ENCODE measurements around the gene USP20.

The USP20 gene

GRCh38 chr9:129902740-129903134 lies 67.5 kb downstream of the USP20 start:
- TF ChIP-seq, protein P1, sequence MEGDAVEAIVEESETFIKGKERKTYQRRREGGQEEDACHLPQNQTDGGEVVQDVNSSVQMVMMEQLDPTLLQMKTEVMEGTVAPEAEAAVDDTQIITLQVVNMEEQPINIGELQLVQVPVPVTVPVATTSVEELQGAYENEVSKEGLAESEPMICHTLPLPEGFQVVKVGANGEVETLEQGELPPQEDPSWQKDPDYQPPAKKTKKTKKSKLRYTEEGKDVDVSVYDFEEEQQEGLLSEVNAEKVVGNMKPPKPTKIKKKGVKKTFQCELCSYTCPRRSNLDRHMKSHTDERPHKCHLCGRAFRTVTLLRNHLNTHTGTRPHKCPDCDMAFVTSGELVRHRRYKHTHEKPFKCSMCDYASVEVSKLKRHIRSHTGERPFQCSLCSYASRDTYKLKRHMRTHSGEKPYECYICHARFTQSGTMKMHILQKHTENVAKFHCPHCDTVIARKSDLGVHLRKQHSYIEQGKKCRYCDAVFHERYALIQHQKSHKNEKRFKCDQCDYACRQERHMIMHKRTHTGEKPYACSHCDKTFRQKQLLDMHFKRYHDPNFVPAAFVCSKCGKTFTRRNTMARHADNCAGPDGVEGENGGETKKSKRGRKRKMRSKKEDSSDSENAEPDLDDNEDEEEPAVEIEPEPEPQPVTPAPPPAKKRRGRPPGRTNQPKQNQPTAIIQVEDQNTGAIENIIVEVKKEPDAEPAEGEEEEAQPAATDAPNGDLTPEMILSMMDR (IDR thresholded peaks at IDR 0.05; ENCODE audit: extremely low read depth, insufficient read depth, missing control alignments), result no peak
- DNase-seq (ENCODE audit: low spot score), result no peak
- in situ Hi-C loops (cut with MboI; ENCODE audit: low pct_unique_long_range_greater_than_20kb, low sequenced_read_pairs, unreplicated experiment), result no loop called here

DNA sequence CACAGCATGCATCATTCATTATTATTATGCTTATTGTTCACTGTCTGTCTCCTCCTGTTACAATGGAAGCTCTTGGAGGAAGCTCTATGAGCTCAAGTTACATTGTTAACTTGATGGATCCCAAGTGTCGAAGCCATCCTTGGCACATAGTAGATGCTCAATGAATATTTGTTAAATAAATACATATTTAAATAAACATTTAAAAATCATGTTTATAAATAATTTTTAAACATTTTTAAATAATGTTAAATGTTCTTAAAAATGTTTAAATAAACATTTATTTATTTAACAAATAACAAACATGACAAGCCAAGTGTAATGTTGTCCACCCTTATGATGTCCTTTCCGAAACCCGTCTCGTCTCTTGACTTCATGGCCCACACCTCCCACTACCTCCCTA lies 69.5 kb downstream of the USP20 start:
- in situ Hi-C loops (cut with MboI; ENCODE audit: low pct_unique_long_range_greater_than_20kb, low sequenced_read_pairs, unreplicated experiment), result no loop called here
- TF ChIP-seq, protein P1 (IDR thresholded peaks at IDR 0.05; ENCODE audit: extremely low read depth, insufficient read depth, missing control alignments), result no peak
- DNase-seq (ENCODE audit: low spot score), result no peak

GRCh38 chr9:129906298-129906697 lies 71.0 kb downstream of the USP20 start:
- in situ Hi-C loops (cut with MboI; ENCODE audit: low pct_unique_long_range_greater_than_20kb, low sequenced_read_pairs, unreplicated experiment), result no loop called here
- DNase-seq (ENCODE audit: low spot score), result no peak
- TF ChIP-seq, protein P1 (IDR thresholded peaks at IDR 0.05; ENCODE audit: extremely low read depth, insufficient read depth, missing control alignments), result no peak

GRCh38 chr9:129907201-129907600 lies 71.9 kb downstream of the USP20 start:
- in situ Hi-C loops (cut with MboI; ENCODE audit: low pct_unique_long_range_greater_than_20kb, low sequenced_read_pairs, unreplicated experiment), result no loop called here
- TF ChIP-seq, protein P1 (IDR thresholded peaks at IDR 0.05; ENCODE audit: extremely low read depth, insufficient read depth, missing control alignments), result no peak

GRCh38 chr9:129908906-129909305 lies 73.6 kb downstream of the USP20 start:
- in situ Hi-C loops (cut with MboI; ENCODE audit: low pct_unique_long_range_greater_than_20kb, low sequenced_read_pairs, unreplicated experiment), result no loop called here
- no peak for DNase-seq (ENCODE audit: low spot score)
- TF ChIP-seq, protein P1 (IDR thresholded peaks at IDR 0.05; ENCODE audit: extremely low read depth, insufficient read depth, missing control alignments), result no peak

More at GRCh38 chr9:129907201-129907600, 71.9 kb downstream of the USP20 start:
- no peak for DNase-seq (ENCODE audit: low spot score)

DNA sequence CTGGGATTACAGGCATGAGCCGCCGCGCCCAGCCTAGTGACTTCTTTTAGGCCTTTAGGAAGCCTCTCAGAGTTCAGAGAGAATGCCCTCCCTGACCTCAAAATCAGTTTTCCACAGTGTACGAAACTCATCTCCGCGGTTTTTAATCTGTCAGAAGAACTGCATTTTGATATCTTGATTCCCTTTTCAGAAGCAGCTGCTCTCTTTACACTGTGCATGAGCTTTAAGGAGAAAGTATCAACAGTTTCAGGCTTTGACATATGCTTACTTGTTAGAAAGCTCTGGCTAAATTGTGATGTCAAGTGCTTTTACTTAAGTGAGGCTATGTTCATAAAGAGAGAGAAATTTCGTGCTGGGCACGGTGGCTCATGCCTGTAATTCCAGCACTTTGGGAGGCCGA lies 74.6 kb downstream of the USP20 start:
- no peak for DNase-seq (ENCODE audit: low spot score)
- TF ChIP-seq, protein P1 (IDR thresholded peaks at IDR 0.05; ENCODE audit: extremely low read depth, insufficient read depth, missing control alignments), result no peak
- in situ Hi-C loops (cut with MboI; ENCODE audit: low pct_unique_long_range_greater_than_20kb, low sequenced_read_pairs, unreplicated experiment), result no loop called here

All from GM13977 (cell line).